ENCODE measurements around the gene HPDL. TPM values are rescaled to one million over a fixed set of nuclear protein-coding genes. Genes with fewer than 3 reads are reported as not detected.

Gene HPDL
- total RNA-seq, 1 donor from 2014 or later = 0.64 TPM

DNA sequence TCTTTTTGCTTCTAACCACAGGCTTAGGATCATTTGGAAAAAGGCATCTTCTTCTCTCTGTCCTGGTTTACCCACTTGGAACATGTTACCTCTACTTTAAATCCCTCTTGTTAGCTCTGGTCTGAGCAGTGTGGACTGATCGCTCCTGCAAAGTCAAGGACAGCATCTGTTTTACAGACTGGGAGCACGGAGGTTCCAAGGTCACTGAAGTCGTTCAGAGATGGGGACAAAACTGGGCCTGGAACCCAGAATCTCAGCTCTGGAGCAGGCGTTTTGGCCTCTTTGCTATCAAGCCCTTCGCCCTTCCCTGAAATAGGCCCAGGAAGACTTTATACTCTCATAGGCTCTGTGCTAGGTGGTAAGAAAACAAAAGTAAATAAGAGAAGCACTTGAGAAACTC is 24.8 kb downstream of the HPDL start:
- Histone ChIP-seq H3K4me1 (no peaks in the 10 kb centered on the region), H3F3A (ENCODE audit: low read depth) (no peaks in the 10 kb centered on the region), H4K20me1 (ENCODE audit: low read depth) (no peaks in the 10 kb centered on the region), H3K4me3 (no peak overlapping the region), H3K79me2 (ENCODE audit: low read depth) (no peaks in the 10 kb centered on the region), H3K27me3 (no peaks in the 10 kb centered on the region), H3K36me3 (no peaks in the 10 kb centered on the region), H3K9ac (no peak overlapping the region), H3K9me3 (ENCODE audit: low read depth) (no peaks in the 10 kb centered on the region), H3K4me2 (no peak overlapping the region), H3K27ac (no peak overlapping the region), H2AFZ (replicated peaks) (no peak overlapping the region)
- Mint-ChIP-seq H3K36me3 (no peaks in the 10 kb centered on the region), H3K27ac (no peak overlapping the region), H3K4me3 (no peak overlapping the region), H3K27me3 (ENCODE audit: insufficient read depth, low read depth) (peaks cover 6% of the 10 kb centered on the region), H3K9me3 (no peaks in the 10 kb centered on the region), H3K4me1 (no peaks in the 10 kb centered on the region)
- no peak for DNase-seq (ENCODE audit: low spot score)
- TF ChIP-seq EZH2phosphoT487 (IDR thresholded peaks at IDR 0.05) = no peak
- TF ChIP-seq, protein P1, sequence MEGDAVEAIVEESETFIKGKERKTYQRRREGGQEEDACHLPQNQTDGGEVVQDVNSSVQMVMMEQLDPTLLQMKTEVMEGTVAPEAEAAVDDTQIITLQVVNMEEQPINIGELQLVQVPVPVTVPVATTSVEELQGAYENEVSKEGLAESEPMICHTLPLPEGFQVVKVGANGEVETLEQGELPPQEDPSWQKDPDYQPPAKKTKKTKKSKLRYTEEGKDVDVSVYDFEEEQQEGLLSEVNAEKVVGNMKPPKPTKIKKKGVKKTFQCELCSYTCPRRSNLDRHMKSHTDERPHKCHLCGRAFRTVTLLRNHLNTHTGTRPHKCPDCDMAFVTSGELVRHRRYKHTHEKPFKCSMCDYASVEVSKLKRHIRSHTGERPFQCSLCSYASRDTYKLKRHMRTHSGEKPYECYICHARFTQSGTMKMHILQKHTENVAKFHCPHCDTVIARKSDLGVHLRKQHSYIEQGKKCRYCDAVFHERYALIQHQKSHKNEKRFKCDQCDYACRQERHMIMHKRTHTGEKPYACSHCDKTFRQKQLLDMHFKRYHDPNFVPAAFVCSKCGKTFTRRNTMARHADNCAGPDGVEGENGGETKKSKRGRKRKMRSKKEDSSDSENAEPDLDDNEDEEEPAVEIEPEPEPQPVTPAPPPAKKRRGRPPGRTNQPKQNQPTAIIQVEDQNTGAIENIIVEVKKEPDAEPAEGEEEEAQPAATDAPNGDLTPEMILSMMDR (IDR thresholded peaks at IDR 0.05) = no peak

DNA sequence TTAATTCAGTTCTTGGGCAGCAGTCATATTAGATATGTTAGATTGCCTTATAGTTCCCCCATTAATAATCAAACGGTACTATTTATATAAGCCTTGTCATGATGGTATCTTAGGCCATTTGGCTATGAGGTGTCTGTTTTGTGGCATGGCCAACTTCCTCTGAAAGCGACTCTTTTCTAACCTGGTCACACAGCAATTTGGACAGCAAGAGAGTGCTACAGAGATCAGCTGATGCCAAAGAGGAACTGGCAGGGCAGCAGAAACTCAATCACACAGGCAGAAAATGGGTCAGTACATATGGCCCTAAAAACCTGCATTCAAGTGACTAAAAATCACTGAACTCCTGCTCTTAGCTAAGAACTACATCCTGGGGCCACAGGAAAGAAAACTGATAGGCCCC is 27.0 kb downstream of the HPDL start:
- Histone ChIP-seq H3K4me2 (no peak overlapping the region), H3K9ac (no peak overlapping the region), H3K79me2 (ENCODE audit: low read depth) (no peaks in the 10 kb centered on the region), H3F3A (ENCODE audit: low read depth) (no peaks in the 10 kb centered on the region), H3K27ac (no peak overlapping the region), H3K4me3 (no peak overlapping the region), H4K20me1 (ENCODE audit: low read depth) (no peaks in the 10 kb centered on the region), H3K4me1 (no peaks in the 10 kb centered on the region), H3K9me3 (ENCODE audit: low read depth) (no peaks in the 10 kb centered on the region), H3K36me3 (no peaks in the 10 kb centered on the region), H3K27me3 (no peaks in the 10 kb centered on the region), H2AFZ (replicated peaks) (no peak overlapping the region)
- TF ChIP-seq EZH2 (IDR thresholded peaks at IDR 0.05) (no peak), EZH2phosphoT487 (IDR thresholded peaks at IDR 0.05) (no peak)
- TF ChIP-seq, protein P1 (IDR thresholded peaks at IDR 0.05) = no peak
- no peaks in the 10 kb centered on the region for H3K9me3 Mint-ChIP-seq
- H3K27ac Mint-ChIP-seq = no peak overlapping the region
- peaks cover 3% of the 10 kb centered on the region for H3K27me3 Mint-ChIP-seq (ENCODE audit: insufficient read depth, low read depth)
- H3K4me3 Mint-ChIP-seq = no peak overlapping the region
- H3K36me3 Mint-ChIP-seq = no peaks in the 10 kb centered on the region
- no peak for DNase-seq (ENCODE audit: low spot score)
- no peaks in the 10 kb centered on the region for H3K4me1 Mint-ChIP-seq

DNA sequence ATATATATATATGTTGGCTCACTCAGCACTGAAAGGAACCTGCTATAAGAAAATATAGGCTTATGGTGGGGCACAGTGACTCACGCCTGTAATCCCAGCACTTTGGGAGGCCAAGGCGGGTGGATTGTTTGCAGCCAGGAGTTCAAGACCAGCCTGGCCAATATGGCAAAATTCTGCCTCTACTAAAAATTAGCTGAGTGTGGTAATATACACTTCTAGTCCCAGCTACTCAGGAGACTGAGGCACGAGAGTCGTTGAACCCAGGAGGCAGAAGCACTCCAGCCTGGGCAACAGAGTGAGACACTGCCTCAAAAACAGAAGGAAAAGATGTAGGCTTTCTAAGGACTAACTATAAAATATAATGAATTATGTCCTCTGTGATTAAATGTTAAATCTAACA is 28.1 kb downstream of the HPDL start:
- Mint-ChIP-seq H3K4me3 (no peak overlapping the region), H3K4me1 (peaks cover 1% of the 10 kb centered on the region), H3K36me3 (no peaks in the 10 kb centered on the region), H3K27me3 (ENCODE audit: insufficient read depth, low read depth) (no peaks in the 10 kb centered on the region), H3K27ac (no peak overlapping the region), H3K9me3 (no peaks in the 10 kb centered on the region)
- peaks cover under 1% of the 10 kb centered on the region for H3F3A ChIP-seq (ENCODE audit: low read depth)
- H3K4me3 ChIP-seq = no peak overlapping the region
- no peak overlapping the region for H3K9ac ChIP-seq
- H3K27me3 ChIP-seq = no peaks in the 10 kb centered on the region
- no peak for TF ChIP-seq EZH2 (IDR thresholded peaks at IDR 0.05)
- TF ChIP-seq EZH2phosphoT487 (IDR thresholded peaks at IDR 0.05) = no peak
- TF ChIP-seq, protein P1 (IDR thresholded peaks at IDR 0.05) = no peak
- no peak overlapping the region for H3K27ac ChIP-seq
- H4K20me1 ChIP-seq (ENCODE audit: low read depth) = no peaks in the 10 kb centered on the region
- no peak overlapping the region for H2AFZ ChIP-seq (replicated peaks)
- no peaks in the 10 kb centered on the region for H3K9me3 ChIP-seq (ENCODE audit: low read depth)
- no peaks in the 10 kb centered on the region for H3K79me2 ChIP-seq (ENCODE audit: low read depth)
- no peaks in the 10 kb centered on the region for H3K4me1 ChIP-seq
- H3K36me3 ChIP-seq = no peaks in the 10 kb centered on the region
- no peak for DNase-seq (ENCODE audit: low spot score)
- H3K4me2 ChIP-seq = no peak overlapping the region

DNA sequence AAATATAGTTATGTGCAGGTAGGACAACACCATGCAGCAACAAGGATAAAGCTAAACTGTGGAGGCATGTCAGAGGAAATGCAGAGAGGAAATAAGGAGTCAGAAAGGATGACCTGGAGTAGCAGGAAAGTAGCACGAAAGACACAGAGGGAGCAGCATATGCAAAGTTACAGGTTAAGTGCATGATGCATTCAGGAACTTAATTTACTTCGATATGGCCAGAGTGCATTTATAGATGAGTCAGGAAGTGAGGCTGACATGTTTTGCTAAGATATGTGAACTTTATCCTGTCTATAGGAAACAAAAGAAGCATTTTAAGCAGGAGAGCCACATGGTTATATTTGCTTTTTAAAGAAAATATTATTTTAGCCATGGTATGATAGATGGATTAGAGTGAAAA is 29.0 kb downstream of the HPDL start:
- no peak overlapping the region for H3K9ac ChIP-seq
- H3K27ac ChIP-seq = no peak overlapping the region
- H2AFZ ChIP-seq (replicated peaks) = no peak overlapping the region
- H3F3A ChIP-seq (ENCODE audit: low read depth) = peaks cover 9% of the 10 kb centered on the region
- no peaks in the 10 kb centered on the region for H4K20me1 ChIP-seq (ENCODE audit: low read depth)
- H3K4me1 ChIP-seq = peaks cover 4% of the 10 kb centered on the region
- no peaks in the 10 kb centered on the region for H3K9me3 Mint-ChIP-seq
- no peak overlapping the region for H3K4me2 ChIP-seq
- H3K27me3 Mint-ChIP-seq (ENCODE audit: insufficient read depth, low read depth) = no peaks in the 10 kb centered on the region
- H3K79me2 ChIP-seq (ENCODE audit: low read depth) = no peaks in the 10 kb centered on the region
- H3K9me3 ChIP-seq (ENCODE audit: low read depth) = no peaks in the 10 kb centered on the region
- H3K4me1 Mint-ChIP-seq = peaks cover 8% of the 10 kb centered on the region
- TF ChIP-seq EZH2 (IDR thresholded peaks at IDR 0.05) = no peak
- no peak for TF ChIP-seq EZH2phosphoT487 (IDR thresholded peaks at IDR 0.05)
- TF ChIP-seq, protein P1 (IDR thresholded peaks at IDR 0.05) = no peak
- H3K36me3 Mint-ChIP-seq = no peaks in the 10 kb centered on the region
- no peaks in the 10 kb centered on the region for H3K36me3 ChIP-seq
- no peak overlapping the region for H3K4me3 Mint-ChIP-seq
- no peaks in the 10 kb centered on the region for H3K27me3 ChIP-seq
- no peak overlapping the region for H3K4me3 ChIP-seq
- no peak for DNase-seq (ENCODE audit: low spot score)
- H3K27ac Mint-ChIP-seq = no peak overlapping the region

Measured in neural progenitor cell (in vitro differentiated cells).